OCI-LY1 (cell line): ENCODE data around the gene HUS1.

Experiments used
- H2AFZ ChIP-seq: fragments of 200-600 bp; sonication (generic), shearing (Covaris generic); 2 replicates; pipeline ENCODE4 v1.6.0; 2014; ENCODE audit warnings: antibody characterized with exemption, mild to moderate bottlenecking, low read length
- H3F3A ChIP-seq: fragments of 200-600 bp; sonication (generic), shearing (Covaris generic); 2 replicates; pipeline ENCODE4 v1.6.0; 2014; ENCODE audit warnings: mild to moderate bottlenecking, antibody characterized with exemption, low read length, moderate library complexity; ENCODE audit not compliant: insufficient read depth
- H3K27ac ChIP-seq: fragments of 200-600 bp; sonication (generic); 2 replicates; pipeline ENCODE4 v1.5.1; 2014; ENCODE audit warnings: low read length, mixed run types, mild to moderate bottlenecking, low read depth; ENCODE audit not compliant: poor library complexity, severe bottlenecking
- H3K27me3 ChIP-seq: fragments of 200-600 bp; sonication (generic); 2 replicates; pipeline ENCODE4 v1.6.0; 2014; ENCODE audit warnings: antibody characterized with exemption, mild to moderate bottlenecking, low read length, moderate library complexity; ENCODE audit not compliant: insufficient read depth
- H3K36me3 ChIP-seq: fragments of 200-600 bp; sonication (generic); 2 replicates; pipeline ENCODE4 v1.6.1; 2014; ENCODE audit warnings: mild to moderate bottlenecking, antibody characterized with exemption, low read length, moderate library complexity, mixed read lengths; ENCODE audit not compliant: insufficient read depth
- H3K4me1 ChIP-seq: fragments of 200-600 bp; sonication (generic); 2 replicates; pipeline ENCODE4 v1.5.1; 2014; ENCODE audit warnings: mild to moderate bottlenecking, low read length, moderate library complexity; ENCODE audit not compliant: insufficient read depth, severe bottlenecking
- H3K4me2 ChIP-seq: fragments of 200-600 bp; sonication (generic), shearing (Covaris generic); 2 replicates; pipeline ENCODE4 v1.6.1; 2014; ENCODE audit warnings: low read length
- H3K4me3 ChIP-seq: fragments of 200-600 bp; sonication (generic); 2 replicates; pipeline ENCODE4 v1.5.1; 2014; ENCODE audit warnings: low read length, low read depth, mild to moderate bottlenecking, mixed read lengths; ENCODE audit not compliant: poor library complexity, severe bottlenecking
- H3K79me2 ChIP-seq: fragments of 200-600 bp; shearing (Covaris generic); 2 replicates; pipeline ENCODE4 v1.6.1; 2016; ENCODE audit warnings: mixed run types, low read length, mixed read lengths; ENCODE audit not compliant: insufficient read depth
- H3K9ac ChIP-seq: fragments of 200-600 bp; sonication (generic), shearing (Covaris generic); 2 replicates; pipeline ENCODE4 v1.6.1; 2014; ENCODE audit warnings: mild to moderate bottlenecking, low read length, mixed read lengths
- H3K9me2 ChIP-seq: fragments of 200-600 bp; sonication (generic), shearing (Covaris generic); 2 replicates; pipeline ENCODE4 v1.6.1; 2014; ENCODE audit warnings: low read depth, mild to moderate bottlenecking, low read length, mixed read lengths
- H3K9me3 ChIP-seq: fragments of 200-600 bp; shearing (Covaris generic); 2 replicates; pipeline ENCODE4 v1.6.1; 2014; ENCODE audit warnings: low read length, mixed read lengths
- H4K20me1 ChIP-seq: fragments of 200-600 bp; sonication (generic), shearing (Covaris generic); 2 replicates; pipeline ENCODE4 v1.6.0; 2016; ENCODE audit warnings: mild to moderate bottlenecking, low read length; ENCODE audit not compliant: insufficient read depth
- EZH2 ChIP-seq: fragments of 200-600 bp; sonication (generic), shearing (Covaris generic); IDR thresholded peaks from 2 replicates; pipeline ENCODE4 v1.8.0; 2017; ENCODE audit warnings: borderline replicate concordance, mixed run types, mild to moderate bottlenecking, antibody characterized with exemption, low read length, moderate library complexity, mixed read lengths
- TF ChIP-seq, protein P1 (sequence below): fragments of 200-600 bp; sonication (generic), shearing (Covaris generic); IDR thresholded peaks from 2 replicates; pipeline ENCODE4 v1.5.1; 2017; ENCODE audit warnings: mild to moderate bottlenecking, antibody characterized with exemption, low read length, moderate library complexity, mixed read lengths

Gene HUS1

DNA sequence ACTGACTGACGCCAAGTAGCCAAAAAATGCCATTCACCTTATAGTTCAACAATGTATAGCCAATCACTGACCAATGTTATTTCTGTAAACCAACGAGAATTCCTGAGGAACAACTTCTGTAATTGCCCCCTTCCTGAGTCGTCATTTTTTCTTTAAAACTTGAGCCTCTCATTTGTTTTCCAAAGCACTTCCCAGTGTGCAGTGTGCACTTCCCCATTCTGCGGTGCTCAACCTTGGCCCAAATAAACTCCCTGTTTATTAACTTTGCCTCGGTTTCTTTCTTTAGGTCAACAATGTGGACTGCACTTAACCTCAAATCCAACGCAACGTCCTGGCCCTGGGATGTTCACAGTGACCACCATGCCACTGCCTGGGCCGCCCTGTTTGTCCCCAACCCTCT is 46.2 kb downstream of the HUS1 start:
- Histone ChIP-seq H3K36me3 (no peaks in the 10 kb centered on the region), H3K4me3 (no peak overlapping the region), H3K27me3 (no peaks in the 10 kb centered on the region), H4K20me1 (no peaks in the 10 kb centered on the region), H3K4me1 (peaks cover 25% of the 10 kb centered on the region), H3F3A (no peaks in the 10 kb centered on the region), H3K4me2 (no peak overlapping the region), H3K9me2 (no peaks in the 10 kb centered on the region), H3K79me2 (no peaks in the 10 kb centered on the region), H3K9ac (no peak overlapping the region), H2AFZ (no peak overlapping the region), H3K27ac (no peak overlapping the region), H3K9me3 (no peaks in the 10 kb centered on the region)
- TF ChIP-seq, protein P1, sequence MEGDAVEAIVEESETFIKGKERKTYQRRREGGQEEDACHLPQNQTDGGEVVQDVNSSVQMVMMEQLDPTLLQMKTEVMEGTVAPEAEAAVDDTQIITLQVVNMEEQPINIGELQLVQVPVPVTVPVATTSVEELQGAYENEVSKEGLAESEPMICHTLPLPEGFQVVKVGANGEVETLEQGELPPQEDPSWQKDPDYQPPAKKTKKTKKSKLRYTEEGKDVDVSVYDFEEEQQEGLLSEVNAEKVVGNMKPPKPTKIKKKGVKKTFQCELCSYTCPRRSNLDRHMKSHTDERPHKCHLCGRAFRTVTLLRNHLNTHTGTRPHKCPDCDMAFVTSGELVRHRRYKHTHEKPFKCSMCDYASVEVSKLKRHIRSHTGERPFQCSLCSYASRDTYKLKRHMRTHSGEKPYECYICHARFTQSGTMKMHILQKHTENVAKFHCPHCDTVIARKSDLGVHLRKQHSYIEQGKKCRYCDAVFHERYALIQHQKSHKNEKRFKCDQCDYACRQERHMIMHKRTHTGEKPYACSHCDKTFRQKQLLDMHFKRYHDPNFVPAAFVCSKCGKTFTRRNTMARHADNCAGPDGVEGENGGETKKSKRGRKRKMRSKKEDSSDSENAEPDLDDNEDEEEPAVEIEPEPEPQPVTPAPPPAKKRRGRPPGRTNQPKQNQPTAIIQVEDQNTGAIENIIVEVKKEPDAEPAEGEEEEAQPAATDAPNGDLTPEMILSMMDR = no peak
- TF ChIP-seq EZH2 = no peak

- Histone ChIP-seq H3K36me3 (no peaks in the 10 kb centered on the region), H3K4me3 (no peak overlapping the region), H3K27me3 (no peaks in the 10 kb centered on the region), H3K4me2 (no peak overlapping the region), H3K79me2 (no peaks in the 10 kb centered on the region), H3K4me1 (peaks cover 18% of the 10 kb centered on the region), H2AFZ (no peak overlapping the region), H3F3A (no peaks in the 10 kb centered on the region), H3K9ac (no peak overlapping the region), H4K20me1 (no peaks in the 10 kb centered on the region), H3K9me3 (no peaks in the 10 kb centered on the region), H3K9me2 (no peaks in the 10 kb centered on the region), H3K27ac (no peak overlapping the region)
- no peak for TF ChIP-seq EZH2
- TF ChIP-seq, protein P1 = no peak
These were observed 46.9 kb downstream of the HUS1 start for GRCh38 chr7:47932466-47933037.

GRCh38 chr7:47932016-47932415 is 47.4 kb downstream of the HUS1 start:
- peaks cover 14% of the 10 kb centered on the region for H3K4me1 ChIP-seq
- no peaks in the 10 kb centered on the region for H3F3A ChIP-seq
- H3K9me2 ChIP-seq = no peaks in the 10 kb centered on the region
- H3K4me3 ChIP-seq = no peak overlapping the region
- H4K20me1 ChIP-seq = no peaks in the 10 kb centered on the region
- H3K9ac ChIP-seq = no peak overlapping the region
- no peak for TF ChIP-seq EZH2
- TF ChIP-seq, protein P1 = no peak
- H3K27me3 ChIP-seq = no peaks in the 10 kb centered on the region
- H2AFZ ChIP-seq = no peak overlapping the region
- no peak overlapping the region for H3K27ac ChIP-seq
- no peak overlapping the region for H3K4me2 ChIP-seq
- H3K9me3 ChIP-seq = no peaks in the 10 kb centered on the region
- no peaks in the 10 kb centered on the region for H3K79me2 ChIP-seq
- H3K36me3 ChIP-seq = no peaks in the 10 kb centered on the region
